ENCODE measurements around the gene GABBR1.

Gene GABBR1

DNA sequence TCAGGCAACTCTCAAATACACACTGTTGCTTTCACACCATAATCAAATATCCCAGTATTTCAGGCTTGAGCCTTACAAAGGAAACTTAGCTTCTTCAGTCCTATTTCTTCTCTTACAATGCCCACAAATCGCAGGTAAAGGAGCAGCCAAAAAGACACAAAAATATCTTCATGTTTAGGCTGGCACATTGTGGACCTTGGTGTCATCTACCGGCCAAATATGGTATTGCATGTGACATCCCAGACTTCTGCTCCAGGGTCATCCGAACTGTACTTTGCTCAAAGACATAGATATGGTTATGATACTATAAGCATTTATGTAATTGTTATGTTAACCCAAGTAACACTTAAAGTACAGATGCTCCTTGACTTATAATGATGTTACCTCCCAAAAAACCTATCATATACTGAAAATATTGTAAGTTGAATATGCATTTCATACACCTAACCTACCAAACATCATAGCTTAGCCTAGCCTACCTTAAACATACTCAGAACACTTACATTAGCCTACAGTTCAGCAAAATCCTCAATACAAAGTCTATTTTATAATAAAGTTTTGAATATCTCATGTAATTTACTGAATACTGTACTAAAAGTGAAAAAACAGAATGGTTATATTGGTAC lies 43.4 kb downstream of the GABBR1 start:
- no peak overlapping the region for H3K4me3 ChIP-seq (ENCODE audit: low read depth, low read length)
- DNase-seq (ENCODE audit: low read depth), result no peak

- DNase-seq (ENCODE audit: low read depth), result no peak
- no peak within 1 kb of the TSS for H3K4me3 ChIP-seq (ENCODE audit: low read depth, low read length)
Measured at GRCh38 chr6:29584821-29585220, 48.2 kb downstream of the GABBR1 start, which contains the start of gene OR2H2. Gene OR2H2, plus strand, starts transcription at chr6:29585121. Its CDS starts 2,824 bp downstream, at chr6:29587945.

DNA sequence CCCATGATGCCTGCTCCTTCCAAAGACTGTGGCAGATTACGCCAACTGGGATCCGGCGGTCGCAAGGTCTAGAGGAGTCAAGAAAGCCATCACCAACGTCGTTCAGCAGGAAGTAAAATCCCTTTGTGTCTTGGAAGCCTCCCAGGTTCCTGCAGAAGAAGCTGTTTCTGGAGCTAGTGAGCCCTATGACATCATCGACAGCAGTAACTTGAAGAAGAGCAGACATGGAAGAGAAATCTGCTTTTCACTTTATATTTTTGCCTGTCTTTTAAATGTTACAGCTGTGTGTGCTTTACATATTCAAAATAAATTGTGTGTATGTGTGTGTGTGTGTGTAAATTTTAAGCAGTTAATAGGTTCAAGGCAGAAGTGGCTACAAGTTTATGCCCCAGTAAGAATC lies 55.4 kb downstream of the GABBR1 start:
- H3K4me3 ChIP-seq (ENCODE audit: low read depth, low read length), result no peak overlapping the region
- no peak for DNase-seq (ENCODE audit: low read depth)

- DNase-seq (ENCODE audit: low read depth), result no peak
- no peak overlapping the region for H3K4me3 ChIP-seq (ENCODE audit: low read depth, low read length)
Measured at GRCh38 chr6:29576056-29576455, 56.9 kb downstream of the GABBR1 start.

GRCh38 chr6:29567991-29568390 lies 65.0 kb downstream of the GABBR1 start:
- no peak for DNase-seq (ENCODE audit: low read depth)
- H3K4me3 ChIP-seq (ENCODE audit: low read depth, low read length), result no peak overlapping the region

GRCh38 chr6:29567541-29567940 lies 65.4 kb downstream of the GABBR1 start:
- H3K4me3 ChIP-seq (ENCODE audit: low read depth, low read length), result no peak overlapping the region
- DNase-seq (ENCODE audit: low read depth), result no peak

DNA sequence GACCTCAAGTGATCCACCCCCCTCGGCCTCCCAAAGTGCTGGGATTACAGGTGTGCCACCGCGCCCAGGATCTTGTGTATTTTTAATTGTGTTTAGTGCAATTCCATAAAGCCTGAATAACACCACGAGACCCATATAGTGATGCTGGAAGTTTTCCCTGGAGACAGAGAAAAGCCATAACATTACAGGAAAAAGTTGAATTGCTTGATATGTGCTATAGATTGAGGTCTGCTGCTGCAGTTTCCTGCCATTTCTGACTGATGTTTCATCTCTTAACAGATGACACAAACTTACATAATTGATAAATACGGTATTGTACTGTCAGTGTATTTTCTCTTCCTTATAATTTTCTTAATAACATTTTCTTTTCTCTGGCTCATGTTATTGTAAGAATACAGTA lies 66.1 kb downstream of the GABBR1 start:
- H3K4me3 ChIP-seq (ENCODE audit: low read depth, low read length), result no peak overlapping the region
- DNase-seq (ENCODE audit: low read depth), result no peak

DNA sequence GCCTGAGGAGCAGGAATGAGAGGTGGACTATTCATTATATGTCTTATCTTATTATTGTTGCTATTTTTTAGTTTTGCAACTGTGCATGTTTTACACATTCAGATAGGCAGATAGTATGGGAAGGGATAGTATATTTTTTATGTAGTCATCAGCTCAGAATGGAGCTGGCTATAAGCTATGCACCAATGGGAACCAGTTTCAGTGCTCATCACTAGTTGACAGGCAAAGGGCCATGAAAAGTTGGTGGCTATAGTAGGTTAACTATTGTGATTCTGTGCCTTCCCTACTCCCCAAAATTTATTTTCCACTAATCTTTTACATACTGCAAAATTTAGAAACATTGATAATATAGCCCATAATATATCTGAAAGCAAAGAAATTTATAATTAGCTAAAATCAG lies 68.1 kb downstream of the GABBR1 start:
- DNase-seq (ENCODE audit: low read depth), result no peak
- no peak overlapping the region for H3K4me3 ChIP-seq (ENCODE audit: low read depth, low read length)

GRCh38 chr6:29563435-29563965 lies 69.5 kb downstream of the GABBR1 start:
- no peak for DNase-seq (ENCODE audit: low read depth)
- no peak overlapping the region for H3K4me3 ChIP-seq (ENCODE audit: low read depth, low read length)

GRCh38 chr6:29561606-29562181 lies 71.3 kb downstream of the GABBR1 start:
- no peak for DNase-seq (ENCODE audit: low read depth)
- no peak overlapping the region for H3K4me3 ChIP-seq (ENCODE audit: low read depth, low read length)

DNA sequence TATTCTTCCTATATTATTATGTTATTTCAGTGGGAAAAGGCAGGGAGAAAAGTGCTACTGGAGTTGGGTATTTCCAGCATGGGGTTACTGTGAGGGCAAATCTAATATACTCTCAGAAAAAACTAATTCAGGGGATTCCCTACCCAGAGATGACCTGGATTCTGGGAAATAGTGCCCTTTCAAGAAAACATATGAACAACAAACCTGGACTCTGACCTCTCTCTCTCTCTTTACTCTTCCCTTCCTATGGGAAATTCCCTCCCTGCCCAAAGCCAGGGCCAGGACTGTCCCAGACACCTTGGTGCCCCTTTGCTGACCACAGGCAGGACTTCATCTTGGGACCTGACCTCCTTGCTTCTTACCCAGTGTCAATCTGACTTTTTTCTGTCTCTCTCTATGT lies 71.9 kb downstream of the GABBR1 start:
- no peak for DNase-seq (ENCODE audit: low read depth)
- H3K4me3 ChIP-seq (ENCODE audit: low read depth, low read length), result no peak overlapping the region

- H3K4me3 ChIP-seq (ENCODE audit: low read depth, low read length), result no peak within 1 kb of the TSS
- DNase-seq (ENCODE audit: low read depth), result no peak
Measured at GRCh38 chr6:29559524-29560287, 73.3 kb downstream of the GABBR1 start, which contains the start of gene UBD. Gene UBD, minus strand, starts transcription at chr6:29559732. Its CDS starts 31 bp downstream, at chr6:29559701.

GRCh38 chr6:29558439-29559079 lies 74.4 kb downstream of the GABBR1 start:
- no peak for DNase-seq (ENCODE audit: low read depth)
- H3K4me3 ChIP-seq (ENCODE audit: low read depth, low read length), result no peak overlapping the region

GRCh38 chr6:29557320-29557719 lies 75.7 kb downstream of the GABBR1 start:
- H3K4me3 ChIP-seq (ENCODE audit: low read depth, low read length), result no peak overlapping the region
- DNase-seq (ENCODE audit: low read depth), result no peak

DNA sequence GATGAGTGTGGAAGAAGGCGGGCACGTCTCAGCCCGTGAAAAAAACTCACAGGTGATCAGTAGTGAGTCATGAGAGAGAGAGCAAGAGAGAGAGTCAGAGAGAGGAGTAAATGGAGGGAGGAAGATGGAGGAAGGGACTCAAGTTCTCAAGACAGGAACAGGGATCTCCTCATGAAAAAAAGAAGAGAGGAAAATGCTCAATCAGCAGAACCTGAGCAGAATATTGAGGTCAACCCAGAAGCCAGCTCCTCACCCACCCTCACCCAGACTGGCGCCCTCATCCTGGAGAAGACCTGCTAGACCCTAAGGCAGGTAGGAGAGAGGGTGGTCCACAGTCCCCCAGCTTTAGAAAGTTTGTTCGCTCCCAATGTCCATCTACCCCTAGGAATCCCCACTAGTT lies 78.2 kb downstream of the GABBR1 start:
- no peak for DNase-seq (ENCODE audit: low read depth)
- H3K4me3 ChIP-seq (ENCODE audit: low read depth, low read length), result no peak overlapping the region

DNA sequence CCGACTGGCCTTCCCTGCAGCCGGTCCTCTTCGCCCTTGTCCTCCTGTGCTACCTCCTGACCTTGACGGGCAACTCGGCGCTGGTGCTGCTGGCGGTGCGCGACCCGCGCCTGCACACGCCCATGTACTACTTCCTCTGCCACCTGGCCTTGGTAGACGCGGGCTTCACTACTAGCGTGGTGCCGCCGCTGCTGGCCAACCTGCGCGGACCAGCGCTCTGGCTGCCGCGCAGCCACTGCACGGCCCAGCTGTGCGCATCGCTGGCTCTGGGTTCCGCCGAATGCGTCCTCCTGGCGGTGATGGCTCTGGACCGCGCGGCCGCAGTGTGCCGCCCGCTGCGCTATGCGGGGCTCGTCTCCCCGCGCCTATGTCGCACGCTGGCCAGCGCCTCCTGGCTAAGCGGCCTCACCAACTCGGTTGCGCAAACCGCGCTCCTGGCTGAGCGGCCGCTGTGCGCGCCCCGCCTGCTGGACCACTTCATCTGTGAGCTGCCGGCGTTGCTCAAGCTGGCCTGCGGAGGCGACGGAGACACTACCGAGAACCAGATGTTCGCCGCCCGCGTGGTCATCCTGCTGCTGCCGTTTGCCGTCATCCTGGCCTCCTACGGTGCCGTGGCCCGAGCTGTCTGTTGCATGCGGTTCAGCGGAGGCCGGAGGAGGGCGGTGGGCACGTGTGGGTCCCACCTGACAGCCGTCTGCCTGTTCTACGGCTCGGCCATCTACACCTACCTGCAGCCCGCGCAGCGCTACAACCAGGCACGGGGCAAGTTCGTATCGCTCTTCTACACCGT lies 79.5 kb downstream of the GABBR1 start:
- H3K4me3 ChIP-seq (ENCODE audit: low read depth, low read length), result peak overlapping the region; percentile 32
- peak; percentile 31 for DNase-seq (ENCODE audit: low read depth)

DNA sequence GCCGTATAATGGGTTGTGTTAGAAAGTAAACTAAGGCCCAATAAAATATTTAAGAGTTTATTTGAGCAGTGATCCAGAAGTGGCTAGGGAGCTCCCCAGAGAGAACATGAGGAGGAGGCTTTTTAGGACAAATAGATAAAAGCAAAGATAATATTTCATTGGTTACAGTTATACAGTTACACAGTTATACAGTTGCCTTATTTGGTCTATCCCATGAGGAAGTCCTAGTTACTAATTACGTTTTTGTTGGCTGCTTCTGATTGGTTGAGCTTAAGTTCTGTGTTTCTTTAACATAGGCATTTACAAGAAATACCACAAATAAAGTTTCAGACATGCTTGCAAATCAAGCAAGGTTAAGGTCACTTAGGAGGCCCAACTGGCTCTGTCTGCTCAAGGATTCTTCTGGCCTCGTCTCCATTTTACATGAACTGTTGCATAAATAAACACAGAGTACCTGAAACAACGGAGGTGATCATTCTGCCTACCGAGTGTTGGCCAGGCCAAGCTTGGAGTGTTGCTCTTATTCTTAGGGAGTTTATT lies 80.4 kb downstream of the GABBR1 start:
- DNase-seq (ENCODE audit: low read depth), result peak; percentile 27
- no peak overlapping the region for H3K4me3 ChIP-seq (ENCODE audit: low read depth, low read length)

- no peak for DNase-seq (ENCODE audit: low read depth)
- H3K4me3 ChIP-seq (ENCODE audit: low read depth, low read length), result no peak overlapping the region
Measured at GRCh38 chr6:29547573-29547972, 85.4 kb downstream of the GABBR1 start.
